H9 (cell line): Measurements from ENCODE around the gene ARMC9. TPM values are rescaled to one million over a fixed set of nuclear protein-coding genes. Genes with fewer than 3 reads are reported as not detected.

Experiments used
- DNase-seq: peaks from one replicate; pipeline ENCODE4 v3.0.0-alpha.2; 2017
- H2AFZ ChIP-seq: one replicate; pipeline ENCODE4 v1.6.1; 2013; ENCODE audit warnings: mild to moderate bottlenecking, low read length, control low read depth, moderate library complexity
- H2AK5ac ChIP-seq: 2 replicates; pipeline ENCODE4 v1.6.1; 2013; ENCODE audit warnings: low read length, control low read depth, mixed read lengths; ENCODE audit not compliant: insufficient read length
- H2BK120ac ChIP-seq: one replicate; pipeline ENCODE4 v1.6.1; 2013; ENCODE audit warnings: low read depth, mild to moderate bottlenecking, low read length, control low read depth, inconsistent platforms; ENCODE audit not compliant: poor library complexity, severe bottlenecking
- H2BK12ac ChIP-seq: 2 replicates; pipeline ENCODE4 v1.6.1; 2013; ENCODE audit warnings: low read length, control low read depth, mixed read lengths, low read depth; ENCODE audit not compliant: insufficient read length
- H2BK15ac ChIP-seq: 2 replicates; pipeline ENCODE4 v1.6.1; 2013; ENCODE audit warnings: low read depth, low read length, control low read depth
- H2BK20ac ChIP-seq: one replicate; pipeline ENCODE4 v1.6.1; 2013; ENCODE audit warnings: low read depth, mild to moderate bottlenecking, low read length, control low read depth, inconsistent platforms; ENCODE audit not compliant: poor library complexity, severe bottlenecking
- H2BK5ac ChIP-seq: 2 replicates; pipeline ENCODE4 v1.6.1; 2013; ENCODE audit warnings: low read length, control low read depth, mixed read lengths; ENCODE audit not compliant: insufficient read length
- H3K14ac ChIP-seq: 2 replicates; pipeline ENCODE4 v1.6.1; 2013; ENCODE audit warnings: low read length, control low read depth; ENCODE audit not compliant: insufficient read depth
- H3K18ac ChIP-seq: 2 replicates; pipeline ENCODE4 v1.6.1; 2013; ENCODE audit warnings: low read depth, mild to moderate bottlenecking, mixed read lengths, low read length, control low read depth; ENCODE audit not compliant: insufficient read length
- H3K23ac ChIP-seq: 2 replicates; pipeline ENCODE4 v1.6.1; 2013; ENCODE audit warnings: low read length, control low read depth, mixed read lengths, low read depth; ENCODE audit not compliant: insufficient read length
- H3K23me2 ChIP-seq: 2 replicates; pipeline ENCODE4 v1.6.1; 2013; ENCODE audit warnings: low read depth, mild to moderate bottlenecking, mixed read lengths, low read length, control low read depth; ENCODE audit not compliant: insufficient read length, poor library complexity, severe bottlenecking
- H3K27ac ChIP-seq: 2 replicates; pipeline ENCODE4 v1.5.1; 2013; ENCODE audit warnings: low read length, control low read depth, mixed read lengths, low read depth; ENCODE audit not compliant: insufficient read length
- H3K27me3 ChIP-seq: 2 replicates; pipeline ENCODE4 v1.6.1; 2013; ENCODE audit warnings: low read length, control low read depth, inconsistent platforms; ENCODE audit not compliant: insufficient read depth
- H3K4ac ChIP-seq: 2 replicates; pipeline ENCODE4 v1.6.1; 2013; ENCODE audit warnings: low read depth, mild to moderate bottlenecking, control low read depth, inconsistent platforms, low read length, moderate library complexity
- H3K4me1 ChIP-seq: 2 replicates; pipeline ENCODE4 v1.6.1; 2013; ENCODE audit warnings: low read length, control low read depth, inconsistent platforms; ENCODE audit not compliant: insufficient read depth
- H3K4me2 ChIP-seq: 2 replicates; pipeline ENCODE4 v1.6.1; 2013; ENCODE audit warnings: low read length, control low read depth, mixed read lengths; ENCODE audit not compliant: insufficient read length, insufficient read depth
- H3K56ac ChIP-seq: 2 replicates; pipeline ENCODE4 v1.6.1; 2013; ENCODE audit warnings: low read depth, mild to moderate bottlenecking, mixed read lengths, low read length, control low read depth; ENCODE audit not compliant: insufficient read length
- H3K79me1 ChIP-seq: 2 replicates; pipeline ENCODE4 v1.6.1; 2013; ENCODE audit warnings: low read depth, mild to moderate bottlenecking, moderate library complexity, low read length, control low read depth, inconsistent platforms; ENCODE audit not compliant: insufficient read depth, poor library complexity, severe bottlenecking
- H3K79me2 ChIP-seq: 2 replicates; pipeline ENCODE4 v1.6.1; 2013; ENCODE audit warnings: low read length, control low read depth, inconsistent platforms; ENCODE audit not compliant: insufficient read depth
- H3K9ac ChIP-seq: 2 replicates; pipeline ENCODE4 v1.6.1; 2013; ENCODE audit warnings: low read length, control low read depth, mixed read lengths; ENCODE audit not compliant: insufficient read length; ENCODE audit errors: extremely low read depth
- H3K9me3 ChIP-seq: one replicate; pipeline ENCODE4 v1.6.1; 2013; ENCODE audit warnings: low read depth, low read length, inconsistent platforms; ENCODE audit not compliant: control insufficient read depth
- H3T11ph ChIP-seq: one replicate; pipeline ENCODE4 v1.6.1; 2013; ENCODE audit warnings: mild to moderate bottlenecking, low read length, control low read depth, inconsistent platforms
- H4K20me1 ChIP-seq: one replicate; pipeline ENCODE4 v1.6.1; 2013; ENCODE audit not compliant: control insufficient read depth, insufficient read length, insufficient read depth
- H4K5ac ChIP-seq: 2 replicates; pipeline ENCODE4 v1.6.1; 2013; ENCODE audit warnings: low read depth, mild to moderate bottlenecking, mixed read lengths, low read length, control low read depth; ENCODE audit not compliant: insufficient read length
- H4K8ac ChIP-seq: replicated peaks from 2 replicates; pipeline ENCODE4 v1.6.1; 2013; ENCODE audit warnings: low read length, control low read depth, mixed read lengths, low read depth; ENCODE audit not compliant: insufficient read length
- H4K91ac ChIP-seq: 2 replicates; pipeline ENCODE4 v1.6.1; 2013; ENCODE audit warnings: low read depth, mild to moderate bottlenecking, moderate library complexity, mixed read lengths, low read length, control low read depth; ENCODE audit not compliant: insufficient read length
- H3K27ac Mint-ChIP-seq, 3 experiments: 2 replicates in 2 of 3; 3 replicates in 1 of 3; pipeline ENCODE4 v1.8.0; 2020 to 2021; ENCODE audit warnings: mixed read lengths in 3 of 3, mild to moderate bottlenecking in 1 of 3, moderate library complexity in 1 of 3
- H3K27me3 Mint-ChIP-seq: 2 replicates; pipeline ENCODE4 v1.8.0; 2021; ENCODE audit warnings: low read depth, mild to moderate bottlenecking, moderate library complexity, mixed read lengths
- H3K36me3 Mint-ChIP-seq, 3 experiments: 2 replicates in 2 of 3; 3 replicates in 1 of 3; pipeline ENCODE4 v1.8.0; 2020 to 2021; ENCODE audit warnings: low read depth in 3 of 3, mixed read lengths in 3 of 3; ENCODE audit not compliant: insufficient read depth in 1 of 3
- H3K4me1 Mint-ChIP-seq, 2 experiments: 2 replicates each; pipeline ENCODE4 v1.8.0; 2020; ENCODE audit warnings: mixed read lengths in 2 of 2
- H3K4me3 Mint-ChIP-seq, 2 experiments: 2 replicates in 1 of 2; 3 replicates in 1 of 2; pipeline ENCODE4 v1.8.0; 2020 to 2021; ENCODE audit warnings: mild to moderate bottlenecking in 2 of 2, mixed read lengths in 2 of 2, moderate library complexity in 1 of 2
- H3K9me3 Mint-ChIP-seq, 2 experiments: 2 replicates in 1 of 2; 3 replicates in 1 of 2; pipeline ENCODE4 v1.8.0; 2020; ENCODE audit warnings: mild to moderate bottlenecking in 2 of 2, mixed read lengths in 2 of 2, moderate library complexity in 1 of 2
- WGBS: extraction: QIAGEN DNeasy Blood & Tissue Kit; methylation state at CpG from one replicate; pipeline ENCODE4 v1.1.7; 2013; ENCODE audit warnings: missing lambda C conversion rate, low lambda C conversion rate, mixed read lengths; ENCODE audit not compliant: insufficient read length; ENCODE audit errors: extremely low coverage; 5-methylcytosine and 5-hydroxymethylcytosine counted together
- total RNA-seq: library from RNA; stranded (reverse); gene quantifications from 2 replicates; pipeline ENCODE4 v1.2.1, GENCODE V29; 2021
- TF ChIP-seq, protein P1 (sequence below): fragments of 200-600 bp; sonication (generic); conservative IDR thresholded peaks from 3 replicates; pipeline ENCODE4 v1.8.0; 2021; ENCODE audit warnings: antibody characterized with exemption, mild to moderate bottlenecking

ARMC9 gene
- total RNA-seq, 1 experiment from 2014 or later: 37.6 TPM

DNA sequence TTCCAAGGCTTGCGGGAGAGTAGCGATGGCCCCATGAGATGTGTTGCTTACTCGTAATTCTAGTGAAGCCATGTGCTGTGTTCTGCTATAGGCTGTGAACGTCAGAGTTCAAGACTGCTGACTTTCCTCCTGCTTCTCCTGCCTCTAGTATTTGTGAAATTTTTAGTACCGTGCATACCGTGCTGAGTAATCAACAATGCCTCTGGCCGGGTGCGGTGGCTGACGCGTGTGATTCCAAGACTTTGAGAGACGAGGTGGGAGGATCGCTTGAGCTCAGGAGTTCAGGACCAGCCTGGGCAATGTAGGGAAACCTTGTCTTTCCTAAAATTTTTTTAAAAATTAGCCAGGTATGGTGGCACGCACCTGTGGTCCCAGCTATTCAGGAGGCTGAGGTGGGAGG is 137.2 kb downstream of the ARMC9 start:
- Histone ChIP-seq H4K5ac (no peak overlapping the region), H2BK120ac (no peak overlapping the region), H3K14ac (no peak overlapping the region), H4K20me1 (no peaks in the 10 kb centered on the region), H4K91ac (no peak overlapping the region), H3K9ac (no peak overlapping the region), H3T11ph (no peak overlapping the region), H3K4ac (no peak overlapping the region), H3K9me3 (no peaks in the 10 kb centered on the region), H3K79me1 (no peaks in the 10 kb centered on the region), H2BK15ac (no peak overlapping the region), H2BK12ac (no peak overlapping the region), H3K23me2 (no peaks in the 10 kb centered on the region), H3K27ac (no peak overlapping the region), H3K18ac (no peak overlapping the region), H2AK5ac (no peak overlapping the region), H4K8ac (no peak overlapping the region), H3K56ac (no peak overlapping the region), H3K4me1 (no peaks in the 10 kb centered on the region; the same call in 1 of the 2 replicates), H2AFZ (no peak overlapping the region), H3K79me2 (no peaks in the 10 kb centered on the region), H3K27me3 (no peaks in the 10 kb centered on the region), H3K23ac (no peak overlapping the region), H3K4me2 (no peak overlapping the region), H2BK5ac (no peak overlapping the region), H2BK20ac (no peak overlapping the region)
- TF ChIP-seq, protein P1, sequence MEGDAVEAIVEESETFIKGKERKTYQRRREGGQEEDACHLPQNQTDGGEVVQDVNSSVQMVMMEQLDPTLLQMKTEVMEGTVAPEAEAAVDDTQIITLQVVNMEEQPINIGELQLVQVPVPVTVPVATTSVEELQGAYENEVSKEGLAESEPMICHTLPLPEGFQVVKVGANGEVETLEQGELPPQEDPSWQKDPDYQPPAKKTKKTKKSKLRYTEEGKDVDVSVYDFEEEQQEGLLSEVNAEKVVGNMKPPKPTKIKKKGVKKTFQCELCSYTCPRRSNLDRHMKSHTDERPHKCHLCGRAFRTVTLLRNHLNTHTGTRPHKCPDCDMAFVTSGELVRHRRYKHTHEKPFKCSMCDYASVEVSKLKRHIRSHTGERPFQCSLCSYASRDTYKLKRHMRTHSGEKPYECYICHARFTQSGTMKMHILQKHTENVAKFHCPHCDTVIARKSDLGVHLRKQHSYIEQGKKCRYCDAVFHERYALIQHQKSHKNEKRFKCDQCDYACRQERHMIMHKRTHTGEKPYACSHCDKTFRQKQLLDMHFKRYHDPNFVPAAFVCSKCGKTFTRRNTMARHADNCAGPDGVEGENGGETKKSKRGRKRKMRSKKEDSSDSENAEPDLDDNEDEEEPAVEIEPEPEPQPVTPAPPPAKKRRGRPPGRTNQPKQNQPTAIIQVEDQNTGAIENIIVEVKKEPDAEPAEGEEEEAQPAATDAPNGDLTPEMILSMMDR: no peak
- Mint-ChIP-seq H3K27ac (peak overlapping the region in 1 of 3 experiments; percentile 48; a peak in 2 of 7 replicates), H3K9me3 (no peaks in the 10 kb centered on the region), H3K36me3 (peaks cover 9 to 27% (median 23%) of the 10 kb centered on the region in 3 experiments; a peak in 6 of 7 replicates), H3K4me3 (no peak overlapping the region), H3K4me1 (peaks cover 10 to 11% of the 10 kb centered on the region in 2 experiments), H3K27me3 (no peaks in the 10 kb centered on the region; the same call in 1 of the 2 replicates)
- no peak for DNase-seq
- no CpG with 5 or more reads among the region's 13 CpGs for WGBS
